Fibroblast of skin of left quadriceps (primary cell): ENCODE results near the gene NTRK3.
"Not testable (repeated sequence)": the region's sequence is repeated elsewhere in the genome, so short reads cannot be mapped to it uniquely, and the experiment has no call there.

Experiments used
- DNase-seq, 2 experiments: peaks; one replicate each; pipeline ENCODE4 v3.0.0-alpha.2; 2013; ENCODE audit warnings: low read depth in 2 of 2

NTRK3 gene

DNA sequence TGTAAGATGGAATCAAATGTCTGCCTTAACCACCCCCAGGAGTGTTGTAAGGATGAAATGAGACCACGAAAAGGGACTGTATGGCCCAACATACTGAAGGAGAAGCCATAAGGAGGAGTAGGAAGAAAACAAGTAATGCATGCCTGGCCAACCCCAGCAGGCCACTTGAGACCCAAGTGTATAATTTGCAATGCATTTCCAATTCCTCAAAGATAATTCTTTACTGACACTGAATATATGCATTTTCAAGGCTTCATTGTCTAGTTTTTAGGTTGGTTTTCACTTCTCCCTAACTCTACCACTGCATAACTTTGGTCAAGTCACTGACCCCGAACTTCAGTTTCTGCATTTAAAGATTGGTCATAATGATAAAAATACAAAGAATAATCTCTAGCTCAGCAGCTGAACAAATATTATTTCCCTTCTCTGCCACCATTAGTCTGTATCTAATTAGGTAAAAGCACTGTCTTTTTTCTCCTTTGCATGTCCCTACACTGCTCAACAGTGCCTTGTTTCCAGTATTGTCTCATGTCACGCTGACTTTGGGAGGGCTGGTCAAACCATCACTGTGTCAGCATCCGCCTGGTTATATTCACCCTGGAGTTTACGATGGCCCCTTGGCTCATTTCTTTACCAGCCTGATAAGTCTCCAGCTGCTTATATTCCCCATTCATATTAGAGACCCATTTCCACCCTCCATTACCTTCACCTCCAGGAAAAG lies 378.6 kb downstream of the NTRK3 start:
- no peak for DNase-seq

DNA sequence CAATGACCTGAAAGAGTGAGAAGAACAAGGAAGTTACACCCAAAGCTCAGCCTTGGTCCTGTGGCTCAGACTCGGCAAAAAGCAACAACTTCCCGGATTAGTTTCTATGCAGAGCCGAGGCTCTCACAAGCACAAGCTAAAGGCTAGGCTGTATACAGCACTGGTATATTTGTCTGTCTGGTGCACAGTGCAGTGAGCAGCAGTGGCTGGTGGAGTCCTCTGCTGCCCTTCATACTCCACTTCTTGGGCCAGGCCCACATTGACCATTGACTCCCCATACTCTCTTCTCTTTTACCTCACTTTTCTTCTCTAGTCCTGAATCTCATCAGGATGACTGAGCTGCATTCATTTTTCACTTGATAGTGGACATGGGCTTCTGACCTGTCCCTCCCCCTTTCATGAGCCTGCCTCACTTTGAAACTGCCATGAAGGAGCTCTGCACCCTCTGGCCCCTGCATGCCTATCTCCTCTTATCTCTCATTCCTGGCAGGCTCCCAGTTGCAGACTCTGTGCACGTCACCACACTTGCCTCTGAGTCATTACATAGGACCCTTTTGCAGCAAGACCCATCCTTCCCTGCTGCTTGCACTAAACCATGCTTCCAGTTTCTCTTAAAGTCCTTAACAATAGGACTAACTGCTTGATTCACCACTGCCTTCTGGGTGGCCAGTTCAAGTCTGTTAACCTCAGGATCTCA lies 379.3 kb downstream of the NTRK3 start:
- DNase-seq, result peak; percentile 69

DNA sequence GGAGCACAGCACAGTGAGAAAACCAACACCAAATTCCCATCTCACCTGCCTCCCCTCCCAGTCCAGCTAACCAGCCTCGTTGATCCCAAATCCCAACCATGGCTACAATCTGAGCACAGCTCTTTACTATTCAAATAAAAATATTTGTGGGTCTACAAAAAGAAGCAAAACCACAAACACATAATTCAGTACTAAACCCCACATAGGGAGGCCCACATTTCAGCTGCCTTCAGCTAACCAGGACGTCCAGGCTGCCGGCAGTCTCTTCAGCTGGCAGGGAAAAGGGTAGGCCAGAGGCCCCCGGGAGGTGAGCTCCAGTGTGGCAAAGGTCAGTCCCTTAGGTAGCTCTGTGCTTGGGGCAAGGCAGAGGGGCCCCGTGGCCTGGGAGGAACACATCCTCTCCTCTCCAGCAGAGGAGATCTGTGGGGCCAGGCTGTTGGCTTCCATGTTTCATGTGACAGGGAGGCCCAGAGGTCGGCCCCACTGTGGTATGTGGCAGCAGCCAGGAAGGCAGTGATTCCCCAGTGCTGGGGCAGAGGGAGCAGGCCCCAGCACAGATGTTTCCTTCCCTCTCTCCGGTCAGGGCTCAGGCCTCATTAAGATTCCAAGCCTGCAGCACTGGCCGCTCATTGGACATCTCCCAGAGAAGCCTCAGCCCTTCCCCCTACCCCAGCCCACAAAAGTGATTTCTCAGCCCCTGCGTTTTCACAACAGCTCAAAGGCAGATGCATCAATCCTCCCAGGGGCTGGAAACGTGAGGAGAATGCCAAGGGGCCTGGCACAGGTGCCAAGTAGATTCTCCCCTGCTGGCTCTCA lies 381.4 kb downstream of the NTRK3 start:
- DNase-seq, result peak; percentile 56 to 59

DNA sequence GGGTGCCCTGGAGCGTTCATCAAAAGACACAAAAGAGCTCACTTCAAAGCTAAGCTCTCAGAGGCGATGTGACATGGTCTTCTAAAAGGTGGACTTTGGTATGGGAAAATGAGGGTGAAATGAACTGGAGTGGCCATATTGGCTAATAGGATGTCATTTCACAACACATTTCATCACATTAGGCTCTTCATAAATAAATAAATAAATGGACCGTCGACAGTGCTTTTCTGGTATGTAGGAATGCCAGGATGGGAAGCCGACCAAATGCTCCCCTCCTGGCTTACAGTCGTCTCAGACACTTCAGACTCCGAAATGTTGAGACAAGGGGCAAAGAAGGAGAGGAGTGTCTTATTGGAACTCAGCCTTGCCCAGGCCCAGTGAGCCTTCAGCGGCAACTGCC lies 383.0 kb downstream of the NTRK3 start:
- peak; percentile 34 to 38 for DNase-seq

DNA sequence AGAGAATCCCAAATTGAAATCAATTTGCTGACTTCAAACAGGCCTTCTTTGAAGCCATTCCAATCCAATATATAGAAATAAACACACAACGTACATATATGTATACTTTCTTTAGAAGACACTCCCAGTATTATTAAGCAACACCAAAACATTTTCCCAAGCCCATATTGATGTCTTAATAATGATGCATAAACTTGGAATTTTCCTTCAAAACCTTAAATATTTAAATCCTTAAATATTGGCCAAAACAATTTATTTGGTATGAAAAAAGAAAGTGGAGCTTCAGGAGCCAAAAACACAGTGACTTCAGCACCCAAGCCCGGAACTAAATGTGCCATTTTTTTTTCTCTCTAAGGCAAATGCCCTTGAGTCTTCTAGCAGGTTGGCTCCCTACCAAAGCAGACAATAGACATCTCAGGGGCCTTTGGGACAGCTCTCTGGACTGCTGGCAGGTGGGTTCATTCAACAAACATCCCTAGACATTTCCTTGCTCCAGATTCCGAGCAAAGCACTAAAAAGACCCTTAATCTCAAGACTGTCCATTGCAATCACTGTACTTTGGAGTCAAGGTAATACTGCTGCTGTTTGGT lies 384.7 kb downstream of the NTRK3 start:
- DNase-seq, result peak; percentile 57 to 59

DNA sequence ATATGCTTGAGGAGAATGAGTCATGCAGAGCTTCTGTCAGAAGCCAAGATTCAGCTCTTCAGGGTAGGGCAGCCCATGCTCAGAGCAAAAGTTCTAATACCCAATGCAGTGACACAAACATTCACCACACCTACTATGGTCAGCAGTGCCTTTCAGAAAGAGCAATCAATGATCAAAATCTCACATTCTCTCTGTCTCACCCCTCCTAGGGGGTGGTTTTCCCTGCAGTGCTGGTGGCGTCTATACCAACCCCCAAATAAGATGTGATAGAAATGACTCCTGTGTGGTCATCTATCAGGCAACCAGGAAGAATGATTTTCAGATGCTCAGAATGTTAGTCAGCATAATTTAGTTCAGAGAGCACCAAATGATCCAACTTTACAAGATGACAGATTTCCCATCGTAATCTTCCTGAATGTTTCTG lies 385.3 kb downstream of the NTRK3 start:
- peak; percentile 63 for DNase-seq

DNA sequence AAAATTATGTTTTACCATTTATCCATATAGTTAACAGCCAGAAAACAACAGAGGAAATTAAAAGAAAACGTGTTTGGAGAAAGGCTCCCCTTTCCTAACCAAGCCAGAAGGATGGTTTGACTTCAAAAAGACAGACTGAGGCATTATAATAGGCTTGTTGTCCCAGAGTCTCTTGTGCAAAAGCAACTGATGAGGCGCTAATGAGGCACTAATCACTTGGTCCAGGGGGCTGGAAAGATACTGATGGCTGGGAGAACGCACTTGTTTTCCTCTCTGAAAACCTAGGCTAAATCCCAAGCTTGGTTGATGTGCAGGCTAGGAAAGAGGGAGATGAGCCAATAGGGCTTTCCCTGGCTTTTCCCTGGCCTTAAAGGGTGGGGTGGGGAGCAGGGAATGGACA lies 389.6 kb downstream of the NTRK3 start:
- DNase-seq, result no peak

DNA sequence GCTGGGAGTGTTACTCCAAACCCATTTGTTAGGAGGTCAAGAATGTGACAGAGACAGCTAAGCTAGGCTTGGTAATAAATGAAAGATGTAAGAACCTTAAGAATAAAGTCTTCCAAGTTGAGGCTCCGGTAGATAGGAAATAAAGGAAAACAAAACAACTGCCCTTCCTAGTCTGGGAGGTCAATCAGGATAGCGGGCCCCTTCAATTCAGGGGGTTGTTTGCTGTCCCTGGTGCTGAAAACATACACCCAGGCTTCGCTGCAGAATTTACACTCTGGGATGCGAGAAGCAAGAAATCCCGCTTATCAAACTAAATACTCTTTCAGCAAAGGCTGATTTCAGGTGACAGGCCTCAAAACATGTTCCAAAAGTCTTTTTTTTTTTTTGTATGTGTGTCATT lies 393.4 kb downstream of the NTRK3 start:
- no peak for DNase-seq

DNA sequence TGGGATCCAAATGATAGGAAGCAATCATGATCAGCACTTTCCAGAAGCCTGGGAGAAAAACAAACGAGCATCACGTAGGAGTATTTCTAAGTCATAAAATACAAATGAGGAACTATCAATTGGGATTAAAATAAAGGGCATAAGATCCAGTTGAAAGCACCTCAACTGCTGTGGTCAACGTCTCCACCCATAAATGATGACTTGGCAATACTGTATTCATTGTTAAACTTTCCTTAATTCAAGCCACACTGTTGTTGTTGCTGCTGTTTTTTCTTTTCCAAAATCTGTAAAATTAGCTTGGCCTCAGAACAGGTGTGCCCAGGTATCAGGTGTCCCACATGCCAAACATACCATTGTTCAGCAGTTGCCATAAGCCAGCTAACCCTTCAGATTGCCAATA lies 395.8 kb downstream of the NTRK3 start:
- DNase-seq, result no peak

DNA sequence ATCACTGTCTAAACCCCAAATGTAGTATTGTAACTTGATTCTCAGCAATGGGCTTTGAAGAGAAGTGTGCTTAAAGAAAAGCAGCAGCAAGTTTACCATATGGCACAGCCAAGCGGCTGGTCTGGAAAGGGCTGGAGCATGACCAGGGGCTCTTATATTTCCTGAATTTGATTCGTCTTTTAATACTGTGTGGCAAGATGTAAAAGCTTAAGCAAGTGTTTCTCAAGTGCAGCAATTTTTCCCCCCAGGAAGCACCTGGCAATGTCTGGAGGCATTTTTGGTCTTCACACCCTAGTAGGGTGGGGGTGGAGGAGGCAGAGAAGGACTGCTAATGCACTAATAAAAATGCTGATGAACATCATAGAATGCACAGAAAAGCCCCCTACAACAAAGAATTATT lies 397.9 kb downstream of the NTRK3 start:
- no peak for DNase-seq

DNA sequence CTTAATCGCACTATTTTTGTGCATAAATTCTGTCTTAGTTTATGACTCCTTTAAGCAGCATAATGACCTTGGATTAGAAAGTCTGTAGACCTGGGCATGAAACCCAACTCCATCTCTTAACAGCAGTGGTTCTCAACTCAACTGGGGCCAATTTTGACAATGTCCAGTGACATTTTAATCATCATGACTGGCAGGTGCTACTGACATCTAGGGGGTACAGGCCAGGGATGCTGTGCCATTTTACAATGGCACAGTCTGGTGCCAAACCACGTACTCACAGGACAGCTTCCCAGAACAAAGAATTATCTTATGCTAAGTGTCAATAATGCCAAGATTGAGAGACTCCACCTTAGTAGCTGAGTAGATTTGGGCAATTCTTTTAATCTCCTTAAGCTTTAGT lies 405.0 kb downstream of the NTRK3 start:
- no peak for DNase-seq

DNA sequence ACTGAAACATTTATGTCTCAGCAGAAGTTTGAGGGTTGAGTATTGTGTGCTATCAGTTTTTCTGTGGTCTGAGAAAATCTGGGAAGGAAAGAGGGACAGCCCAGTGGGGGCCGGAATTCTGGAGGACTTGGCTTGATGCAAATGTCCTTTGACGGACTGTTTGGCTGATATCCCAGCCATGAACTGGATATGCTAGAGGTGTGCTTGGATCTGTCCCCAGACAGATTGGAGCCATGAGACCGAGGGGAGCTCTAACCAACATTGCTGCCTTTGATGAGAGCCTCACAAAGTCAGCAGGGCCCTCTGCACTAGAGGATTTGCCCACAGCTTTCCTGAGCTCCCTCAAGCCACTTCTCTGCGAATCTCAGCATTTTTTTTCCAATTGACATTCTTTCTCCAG lies 405.6 kb downstream of the NTRK3 start:
- no peak for DNase-seq

DNA sequence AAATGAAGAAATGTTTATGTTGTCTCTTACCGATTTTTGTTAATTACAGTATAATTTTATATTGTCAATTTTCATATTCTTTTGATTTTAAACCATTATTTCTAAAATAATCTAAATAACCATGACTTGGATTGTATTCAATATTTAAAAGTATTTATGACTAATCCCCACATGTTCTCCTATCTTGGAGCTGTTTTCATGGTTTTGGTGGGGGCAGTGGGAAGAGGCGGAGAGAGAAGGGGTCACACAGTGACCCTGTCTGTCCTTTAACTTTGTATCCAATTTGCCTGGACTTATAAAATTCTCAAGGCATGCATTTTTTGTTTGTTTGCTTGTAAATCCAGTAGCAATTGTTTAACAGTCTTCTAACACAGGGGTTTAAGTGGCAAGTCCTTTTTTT lies 407.4 kb downstream of the NTRK3 start:
- DNase-seq, result no peak

DNA sequence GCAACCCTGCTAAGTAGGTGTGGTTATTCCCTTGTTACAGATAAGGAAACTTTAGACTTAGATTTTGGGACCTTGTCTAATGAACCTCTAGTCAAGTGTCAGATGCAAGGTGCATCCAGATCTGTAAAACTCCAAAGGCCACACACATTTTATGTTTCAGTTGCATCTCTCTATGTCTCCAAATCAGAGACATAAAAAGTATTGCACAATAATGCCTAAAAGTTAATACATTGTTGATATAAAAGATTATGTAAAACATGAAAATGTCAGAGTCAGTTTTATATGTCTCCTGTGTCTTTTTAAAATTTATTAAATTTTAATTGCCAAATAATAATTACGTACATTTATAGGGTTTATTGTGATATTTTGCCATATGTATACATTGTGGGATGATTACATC lies 408.5 kb downstream of the NTRK3 start:
- DNase-seq, result no peak

DNA sequence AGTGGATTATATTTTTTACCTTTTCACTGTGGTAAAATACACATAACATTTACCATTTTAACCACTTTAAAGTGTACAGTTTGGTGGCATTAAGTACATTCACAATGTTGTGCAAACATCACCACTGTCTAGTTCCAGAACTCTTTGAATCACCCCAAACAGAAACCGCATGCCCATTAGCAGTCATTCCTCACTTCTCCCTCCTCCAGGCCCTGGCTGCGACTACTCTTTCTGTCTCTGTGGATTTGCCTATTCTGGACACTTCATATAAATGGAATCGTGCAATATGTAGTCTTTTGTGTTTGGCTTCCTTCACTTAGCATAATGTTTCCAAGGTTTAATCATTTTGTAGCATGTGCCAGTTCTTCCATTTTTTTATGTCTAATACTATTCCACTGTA lies 409.8 kb downstream of the NTRK3 start:
- DNase-seq, result no peak

DNA sequence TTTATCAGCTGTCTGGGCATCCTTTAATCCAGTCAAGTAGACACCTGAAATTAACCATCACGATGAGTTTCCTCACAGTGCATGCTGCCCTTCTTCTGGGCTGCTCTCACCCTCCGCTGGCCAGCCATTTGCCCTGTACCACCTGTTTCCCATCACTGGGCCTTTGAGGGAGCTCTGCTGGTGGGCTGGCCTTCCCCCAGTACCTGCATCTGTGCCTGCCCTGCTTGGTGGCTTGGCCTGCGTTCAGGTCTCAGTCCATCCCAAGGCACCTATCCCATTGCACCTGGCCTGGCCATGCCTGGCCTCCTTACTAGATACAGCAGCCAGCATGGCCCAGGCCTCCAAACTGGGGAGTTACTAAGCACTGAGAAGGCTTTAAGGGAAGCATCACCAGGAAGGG lies 413.2 kb downstream of the NTRK3 start:
- DNase-seq, result no peak

DNA sequence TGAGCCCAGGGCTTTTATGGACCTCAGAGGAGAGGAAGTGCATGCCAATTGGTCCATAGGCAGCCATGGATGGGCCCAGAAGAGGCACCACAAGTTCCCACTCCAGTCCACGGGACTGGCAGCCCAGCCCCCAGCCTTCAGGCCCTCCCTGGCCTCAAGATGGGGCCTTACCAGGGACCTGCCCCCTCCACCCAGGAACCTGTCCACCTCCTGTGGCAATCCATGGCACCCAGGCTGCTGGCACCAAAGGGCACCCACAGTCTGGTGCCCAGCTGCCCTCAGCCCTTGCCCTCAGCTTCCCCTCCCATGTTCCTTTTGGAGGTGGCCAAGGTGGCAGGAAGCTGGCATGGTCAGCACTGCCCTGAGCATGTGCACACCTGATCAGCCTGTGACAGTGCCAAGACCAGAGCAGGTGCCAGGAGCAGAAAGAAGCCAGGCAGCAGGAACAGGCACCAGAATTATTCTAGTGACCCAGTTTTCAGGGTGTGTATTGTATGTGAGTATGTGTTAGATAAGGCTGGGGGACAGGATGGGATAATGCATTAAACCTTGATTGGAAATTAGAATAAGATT lies 415.0 kb downstream of the NTRK3 start:
- DNase-seq, result no peak

DNA sequence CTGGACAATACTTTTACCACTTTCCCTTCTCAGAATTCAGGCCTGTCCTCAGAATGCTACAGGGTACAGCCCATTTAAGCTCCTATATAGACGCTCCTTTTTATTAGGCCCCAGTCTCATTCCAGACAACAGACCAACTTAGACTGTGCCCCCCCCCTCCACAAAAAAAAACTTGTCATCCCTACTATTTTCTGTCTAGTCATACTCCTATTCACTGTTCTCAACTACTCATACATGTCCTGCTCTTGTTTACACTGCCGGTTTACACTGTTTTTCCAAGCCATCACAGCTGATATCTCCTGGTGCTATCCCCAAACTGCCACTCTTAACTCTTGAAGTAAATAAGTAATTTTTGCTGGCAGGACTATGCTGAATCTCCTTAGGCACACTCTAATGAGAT lies 420.7 kb downstream of the NTRK3 start:
- DNase-seq, result not testable (repeated sequence)

DNA sequence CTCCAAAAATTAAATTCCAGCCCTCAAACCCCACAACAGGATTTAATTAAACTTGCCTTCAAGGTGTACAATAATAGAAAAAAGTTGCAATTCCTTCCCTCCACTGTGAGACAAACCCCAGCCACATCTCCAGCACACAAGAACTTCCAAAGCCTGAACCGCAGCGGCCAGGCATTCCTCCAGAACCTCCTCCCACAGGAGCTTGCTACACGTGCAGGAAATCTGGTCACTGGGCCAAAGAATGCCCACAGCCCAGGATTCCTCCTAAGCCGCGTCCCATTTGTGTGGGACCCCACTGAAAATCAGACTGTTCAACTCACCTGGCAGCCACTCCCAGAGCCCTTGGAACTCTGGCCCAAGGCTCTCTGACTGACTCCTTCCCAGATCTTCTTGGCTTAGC lies 423.2 kb downstream of the NTRK3 start:
- not testable (repeated sequence) for DNase-seq

DNA sequence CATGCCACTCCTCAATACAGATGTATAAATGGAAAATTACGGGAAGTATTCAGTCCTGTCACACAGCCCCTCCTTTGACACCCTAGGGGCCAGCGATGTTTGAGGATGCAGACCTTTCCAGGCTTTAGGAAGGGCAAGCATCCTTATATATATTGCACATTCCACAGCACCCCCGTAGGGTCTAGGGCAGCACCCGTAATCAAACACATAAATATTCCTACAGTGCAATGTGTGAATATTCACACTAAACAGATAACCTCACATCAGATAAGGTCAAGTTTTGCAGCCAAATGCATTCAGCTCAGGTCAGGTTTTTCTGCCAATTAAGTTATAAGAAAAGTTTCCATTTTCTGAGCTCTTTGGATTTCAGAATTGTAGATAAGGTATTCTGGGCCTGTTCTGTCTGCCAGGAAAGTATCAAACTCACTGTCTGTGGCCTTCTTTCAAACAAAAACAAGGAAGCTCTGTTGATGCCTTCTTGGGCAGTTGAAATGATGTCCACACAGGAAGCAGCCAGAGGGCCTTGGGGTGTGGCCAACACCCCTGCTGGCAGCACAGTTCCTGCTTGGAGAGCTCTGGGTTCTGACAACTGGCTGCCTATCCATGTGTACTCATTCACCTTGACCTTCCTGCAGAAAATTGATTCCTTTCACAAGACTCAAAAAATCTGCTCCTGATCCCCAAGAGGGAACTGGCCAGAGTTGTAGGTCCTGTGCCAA lies 427.0 kb downstream of the NTRK3 start:
- DNase-seq, result no peak

DNA sequence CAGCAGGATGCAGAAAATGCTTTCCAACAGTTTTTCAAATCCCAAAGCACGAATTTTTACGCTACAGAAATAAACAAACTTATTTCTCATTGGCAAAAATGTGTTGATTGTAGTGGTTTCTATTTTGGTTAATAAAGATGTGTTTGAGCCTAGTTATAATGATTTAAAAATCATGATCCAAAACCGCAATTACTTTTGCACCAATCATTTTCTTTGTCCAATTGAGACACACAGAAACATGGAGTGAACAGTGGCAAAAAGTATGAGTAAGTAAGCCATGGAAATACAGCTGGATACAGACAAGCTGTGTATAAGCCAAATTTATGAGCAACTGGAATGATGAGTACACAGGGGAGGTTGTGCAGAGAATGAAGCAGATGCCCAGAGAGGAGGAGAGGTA lies 427.9 kb downstream of the NTRK3 start:
- DNase-seq, result no peak
